ENCODE results near the gene COPB1. TPM values are rescaled to one million over a fixed set of nuclear protein-coding genes. Genes with fewer than 3 reads are reported as not detected.

The COPB1 gene
- total and polyA plus RNA-seq, 9 donors, result 43.7 to 81.5 (median 73.3) TPM

DNA sequence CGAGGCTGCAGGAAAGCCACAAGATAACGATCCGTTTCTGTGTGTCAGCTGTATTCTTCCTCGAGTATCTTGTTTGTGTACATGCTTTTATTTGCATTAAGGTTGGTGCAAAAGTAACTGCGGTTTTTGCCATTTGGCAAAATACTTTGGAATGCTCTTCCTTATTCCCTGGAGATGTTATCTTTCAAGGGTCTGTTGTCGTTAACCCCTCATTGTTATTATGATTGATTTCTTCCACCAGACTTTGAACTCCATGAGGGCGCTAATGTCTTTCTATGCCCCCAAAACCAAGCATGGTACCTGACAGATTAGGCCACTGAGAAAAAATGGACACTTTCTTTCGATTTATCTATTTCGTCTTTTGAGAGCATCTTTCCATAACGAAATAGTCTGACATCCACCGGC, 21.1 kb upstream of the COPB1 start:
- no peak for TF ChIP-seq EP300 (IDR thresholded peaks at IDR 0.05)
- no peak for TF ChIP-seq POLR2A (IDR thresholded peaks at IDR 0.05)
- TF ChIP-seq, protein P1, sequence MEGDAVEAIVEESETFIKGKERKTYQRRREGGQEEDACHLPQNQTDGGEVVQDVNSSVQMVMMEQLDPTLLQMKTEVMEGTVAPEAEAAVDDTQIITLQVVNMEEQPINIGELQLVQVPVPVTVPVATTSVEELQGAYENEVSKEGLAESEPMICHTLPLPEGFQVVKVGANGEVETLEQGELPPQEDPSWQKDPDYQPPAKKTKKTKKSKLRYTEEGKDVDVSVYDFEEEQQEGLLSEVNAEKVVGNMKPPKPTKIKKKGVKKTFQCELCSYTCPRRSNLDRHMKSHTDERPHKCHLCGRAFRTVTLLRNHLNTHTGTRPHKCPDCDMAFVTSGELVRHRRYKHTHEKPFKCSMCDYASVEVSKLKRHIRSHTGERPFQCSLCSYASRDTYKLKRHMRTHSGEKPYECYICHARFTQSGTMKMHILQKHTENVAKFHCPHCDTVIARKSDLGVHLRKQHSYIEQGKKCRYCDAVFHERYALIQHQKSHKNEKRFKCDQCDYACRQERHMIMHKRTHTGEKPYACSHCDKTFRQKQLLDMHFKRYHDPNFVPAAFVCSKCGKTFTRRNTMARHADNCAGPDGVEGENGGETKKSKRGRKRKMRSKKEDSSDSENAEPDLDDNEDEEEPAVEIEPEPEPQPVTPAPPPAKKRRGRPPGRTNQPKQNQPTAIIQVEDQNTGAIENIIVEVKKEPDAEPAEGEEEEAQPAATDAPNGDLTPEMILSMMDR (IDR thresholded peaks at IDR 0.05), result no peak

GRCh38 chr11:14519917-14520746, 20.5 kb upstream of the COPB1 start, which contains the start of gene PSMA1:
TSS of gene PSMA1 (minus strand) at chr11:14520386. CDS start at chr11:14520299, 87 bp downstream.
- TF ChIP-seq POLR2A (IDR thresholded peaks at IDR 0.05) (peak; percentile 41), EP300 (IDR thresholded peaks at IDR 0.05) (no peak)
- TF ChIP-seq, protein P1 (IDR thresholded peaks at IDR 0.05), result peak; percentile 30 to 77 (median 73)
- intact Hi-C loops (cut with DNase I), result loop anchor here in 2 of 4 donors (5.0 to 10.0 kb wide), 2 partner anchors 53 to 375 kb away; partner anchors contain the start of gene CYP2R1 (in 1 of the 2)
- no peaks in the 10 kb centered on the region for H3K27me3 ChIP-seq
- DNase-seq, result peak; percentile 86 to 93 (median 91)
- H3K9me3 ChIP-seq, result no peaks in the 10 kb centered on the region
- no peaks in the 10 kb centered on the region for H3K4me1 ChIP-seq (ENCODE audit: insufficient read depth)
- peak within 1 kb of the TSS in 1 of 2 donors; percentile 63 for H3K27ac ChIP-seq
- peak within 1 kb of the TSS; percentile 95 for H3K4me3 ChIP-seq
- no peaks in the 10 kb centered on the region for H3K36me3 ChIP-seq
- 0 to 2% (median 0%) methylated on average over 52 to 56 of the region's 56 CpGs for WGBS, 3 donors

More for the DNA sequence above, 21.1 kb upstream of the COPB1 start:
- intact Hi-C loops (cut with DNase I), result loop anchor here in 2 of 4 donors (5.0 to 10.0 kb wide), 2 partner anchors 53 to 374 kb away; partner anchors contain the start of gene CYP2R1 (in 1 of the 2)
- DNase-seq, result no peak
- WGBS, 3 donors, result 8 to 13% (median 12%) methylated on average over 11 of the region's 11 CpGs
- Histone ChIP-seq H3K4me1 (ENCODE audit: insufficient read depth) (no peaks in the 10 kb centered on the region), H3K27ac (peak overlapping the region in 1 of 2 donors; percentile 34), H3K36me3 (no peaks in the 10 kb centered on the region), H3K4me3 (peak overlapping the region; percentile 95), H3K9me3 (no peaks in the 10 kb centered on the region), H3K27me3 (no peaks in the 10 kb centered on the region)

DNA sequence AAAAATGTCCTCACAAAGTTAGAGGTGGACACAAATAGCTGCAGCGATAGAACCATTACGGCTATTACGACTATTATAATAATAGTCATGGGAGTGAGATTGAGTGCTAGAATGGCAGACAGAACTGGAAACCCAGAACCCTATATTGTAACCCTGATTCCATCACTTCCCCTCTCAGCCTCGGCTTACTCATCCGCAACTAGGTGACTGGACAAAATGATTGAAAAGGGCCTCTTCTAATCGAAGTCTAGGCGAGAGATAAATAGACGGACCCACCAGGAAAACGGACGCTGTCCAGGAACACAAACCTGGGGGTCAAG, 19.9 kb upstream of the COPB1 start:
- H3K36me3 ChIP-seq, result no peaks in the 10 kb centered on the region
- peak overlapping the region in 1 of 2 donors; percentile 63 for H3K27ac ChIP-seq
- H3K27me3 ChIP-seq, result no peaks in the 10 kb centered on the region
- 1% methylated on average over 10 of the region's 10 CpGs for WGBS, 3 donors
- DNase-seq, result no peak
- peak overlapping the region; percentile 95 for H3K4me3 ChIP-seq
- H3K4me1 ChIP-seq (ENCODE audit: insufficient read depth), result no peaks in the 10 kb centered on the region
- no peaks in the 10 kb centered on the region for H3K9me3 ChIP-seq
- TF ChIP-seq EP300 (IDR thresholded peaks at IDR 0.05) (no peak), POLR2A (IDR thresholded peaks at IDR 0.05) (no peak)
- TF ChIP-seq, protein P1 (IDR thresholded peaks at IDR 0.05), result no peak
- intact Hi-C loops (cut with DNase I), result no loop called here

DNA sequence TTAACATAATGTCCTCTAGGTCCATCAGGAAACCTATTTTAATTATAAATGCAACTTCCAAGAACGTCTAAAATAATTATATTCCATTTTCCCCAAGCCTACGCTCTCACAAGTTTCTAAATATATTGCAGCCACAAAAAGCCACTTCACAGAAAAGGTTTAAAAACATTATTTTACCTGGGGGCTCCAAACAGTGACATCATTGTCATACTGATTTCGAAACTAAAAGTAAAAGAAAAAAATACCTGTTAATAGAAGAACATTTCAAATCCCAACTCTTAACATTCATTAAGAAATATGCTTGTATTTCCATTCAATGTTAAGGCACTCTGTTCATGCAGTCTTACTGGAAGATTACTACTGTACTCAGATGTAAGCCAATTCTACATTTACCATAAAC, 19.2 kb upstream of the COPB1 start:
- Histone ChIP-seq H3K27ac (no peak overlapping the region), H3K9me3 (no peaks in the 10 kb centered on the region), H3K27me3 (no peaks in the 10 kb centered on the region), H3K4me3 (peak overlapping the region; percentile 95), H3K36me3 (no peaks in the 10 kb centered on the region), H3K4me1 (ENCODE audit: insufficient read depth) (no peaks in the 10 kb centered on the region)
- TF ChIP-seq POLR2A (IDR thresholded peaks at IDR 0.05), result no peak
- TF ChIP-seq, protein P1 (IDR thresholded peaks at IDR 0.05), result no peak
- TF ChIP-seq EP300 (IDR thresholded peaks at IDR 0.05), result no peak
- intact Hi-C loops (cut with DNase I), result no loop called here
- 78 to 81% (median 80%) methylated on average over 3 of the region's 3 CpGs for WGBS, 3 donors
- DNase-seq, result no peak

Data from ovary (tissue), 9 donors.